K562 (cell line): ENCODE measurements around the gene MAP4K4. TPM values are rescaled to one million over a fixed set of nuclear protein-coding genes. Genes with fewer than 3 reads are reported as not detected.

Experiments
- ATAC-seq: fragments of 200-7000 bp; cut with Tn5 transposase; 3 replicates; pipeline ENCODE4 v1.9.1; 2020; ENCODE audit warnings: moderate library complexity
- BruUV-seq: library from RNA; stranded (reverse); fragments of 400-500 nt; replicated peaks from 2 replicates; lab custom pipeline; 2021; lab: Mats Ljungman, UMichigan
- CTCF ChIA-PET: fragments of 300-600 bp; formaldehyde crosslinking; extraction: SDS; loops from one replicate; lab custom pipeline; 2021; ENCODE audit warnings: low intra/inter-chr PET ratio; lab: Yijun Ruan, JAX
- POLR2A ChIA-PET: fragments of 300-600, 350-650 bp; sonication (Branson Sonifier 250); formaldehyde crosslinking; extraction: SDS; loops from one replicate; lab custom pipeline; 2021; ENCODE audit warnings: antibody characterized with exemption, inconsistent platforms; lab: Yijun Ruan, JAX
- DNase-seq, 4 experiments: peaks; one replicate each; pipeline versions ENCODE4 v3.0.0 to v3.0.0-alpha.2; 2011 to 2018; ENCODE audit warnings: low spot score in 3 of 4, mixed read lengths in 3 of 4; ENCODE audit errors: extremely low read depth in 1 of 4
- FAIRE-seq: peaks from 2 replicates; lab custom pipeline; 2011; peaks lifted over from hg19 to GRCh38; lab: Jason Lieb, UNC
- H2AFZ ChIP-seq: 2 replicates; pipeline ENCODE4 v1.6.0; 2011; ENCODE audit warnings: low read depth, low read length, control low read depth, inconsistent platforms
- H3K27ac ChIP-seq: fragments of 200-600 bp; 3 replicates; pipeline ENCODE4 v1.8.0; 2011; ENCODE audit warnings: low read depth, mild to moderate bottlenecking, control low read depth, inconsistent platforms, low read length, moderate library complexity, mixed read lengths; ENCODE audit errors: extremely low read depth
- H3K27me3 ChIP-seq, 2 experiments: fragments of 300-600 bp in 1 of 2; 2 replicates in 1 of 2; 3 replicates in 1 of 2; pipeline versions ENCODE4 v1.6.0 to v1.8.0; 2011; ENCODE audit warnings: inconsistent platforms in 2 of 2, low read length in 2 of 2, mild to moderate bottlenecking in 1 of 2, mixed read lengths in 1 of 2, moderate library complexity in 1 of 2; ENCODE audit not compliant: control insufficient read depth in 2 of 2, insufficient read depth in 2 of 2
- H3K36me3 ChIP-seq: fragments of 300-600 bp; 3 replicates; pipeline ENCODE4 v1.8.0; 2011; ENCODE audit warnings: mild to moderate bottlenecking, low read length, inconsistent platforms; ENCODE audit not compliant: control insufficient read depth, insufficient read depth
- H3K4me1 ChIP-seq, 2 experiments: fragments of 200-600 bp in 1 of 2; replicated peaks in 1 of 2; 2 replicates in 1 of 2; 3 replicates in 1 of 2; pipeline versions ENCODE4 v1.5.1 to v1.8.0; 2011; ENCODE audit warnings: inconsistent platforms in 2 of 2, low read length in 2 of 2, mild to moderate bottlenecking in 1 of 2, mixed read lengths in 1 of 2, moderate library complexity in 1 of 2; ENCODE audit not compliant: control insufficient read depth in 2 of 2, insufficient read depth in 2 of 2
- H3K4me2 ChIP-seq: 2 replicates; pipeline ENCODE4 v1.6.1; 2011; ENCODE audit warnings: low read length, control low read depth, inconsistent platforms, mixed read lengths; ENCODE audit not compliant: insufficient read depth
- H3K4me3 ChIP-seq: fragments of 200-600 bp; sonication (generic), shearing (Covaris generic); 2 replicates; pipeline ENCODE4 v1.5.1; 2016; ENCODE audit warnings: control low read depth, inconsistent platforms
- H3K79me2 ChIP-seq: fragments of 200-600 bp; 3 replicates; pipeline ENCODE4 v1.8.0; 2011; ENCODE audit warnings: low read length, inconsistent platforms; ENCODE audit not compliant: control insufficient read depth, insufficient read depth
- H3K9ac ChIP-seq, 2 experiments: 2 replicates each; pipeline versions ENCODE4 v1.6.0 to v1.6.1; 2011; ENCODE audit warnings: low read depth in 2 of 2, low read length in 2 of 2, control low read depth in 1 of 2, inconsistent platforms in 1 of 2, mild to moderate bottlenecking in 1 of 2, mixed read lengths in 1 of 2; ENCODE audit not compliant: insufficient read depth in 1 of 2
- H3K9me1 ChIP-seq: one replicate; pipeline ENCODE4 v1.6.0; 2011; ENCODE audit warnings: inconsistent platforms, mild to moderate bottlenecking, low read length, moderate library complexity; ENCODE audit not compliant: control insufficient read depth, insufficient read depth
- H3K9me3 ChIP-seq: replicated peaks from 2 replicates; pipeline ENCODE4 v1.5.1; 2011; ENCODE audit warnings: low read depth, low read length, inconsistent platforms; ENCODE audit not compliant: control insufficient read depth, insufficient read depth
- H4K20me1 ChIP-seq: replicated peaks from 2 replicates; pipeline ENCODE4 v1.6.1; 2011; ENCODE audit warnings: low read length, inconsistent platforms, mixed read lengths; ENCODE audit not compliant: control insufficient read depth, insufficient read depth
- RREB1 ChIP-seq: fragments of 250-450 bp; sonication (Bioruptor Pico); IDR thresholded peaks from 2 replicates; pipeline ENCODE4 v1.4.0; 2020
- TBL1XR1 ChIP-seq, 2 experiments: IDR thresholded peaks; 2 replicates each; pipeline ENCODE4 v1.6.1; 2012; ENCODE audit warnings: improper control_type of control experiment in 2 of 2, low read length in 2 of 2, mild to moderate bottlenecking in 1 of 2
- ZBTB8A ChIP-seq: fragments of 450-650 bp; IDR thresholded peaks from 2 replicates; pipeline ENCODE4 v1.6.1; 2018; ENCODE audit warnings: mild to moderate bottlenecking, moderate library complexity; ENCODE audit not compliant: partially characterized antibody
- ZNF830 ChIP-seq: fragments of 250-450 bp; sonication (Bioruptor Pico); IDR thresholded peaks from 2 replicates; pipeline ENCODE4 v1.5.0; 2021; ENCODE audit warnings: mild to moderate bottlenecking
- WGBS: fragments of 100-300 bp; shearing (Covaris generic); methylation state at CpG from one replicate; pipeline ENCODE4 v1.1.6; 2016; ENCODE audit warnings: low coverage, mixed read lengths; ENCODE audit not compliant: insufficient coverage; ENCODE audit errors: missing lambda C conversion rate; 5-methylcytosine and 5-hydroxymethylcytosine counted together
- in situ Hi-C: fragments of 300-500 bp; cut with MboI; formaldehyde crosslinking; loops from 4 replicates; pipeline ENCODE4 v1.15.0; 2018; ENCODE audit warnings: inconsistent platforms, mixed read lengths
- intact Hi-C: fragments of 100-400 bp; cut with micrococcal nuclease; formaldehyde crosslinking; loops from 2 replicates; pipeline ENCODE4 v1.14.2; 2022
- polyA plus RNA-seq, 8 experiments: library from polyadenylated mRNA; depleted of rRNA in 4 of 8; stranded (reverse) in 5 of 8; unstranded in 3 of 8; fragments of >200 nt; fragmentation: Nextera tagmentation in 2 of 8; fragmentation: Illumina TruSeq in 1 of 8; extraction: Ambion mirVana in 2 of 8; extraction: Trizol in 1 of 8; gene quantifications; 2 replicates each; pipeline versions ENCODE4 v1.2.1 to v1.2.3, GENCODE V29; 2011 to 2014; ENCODE audit warnings: inconsistent platforms in 1 of 8, missing spikeins in 1 of 8
- total RNA-seq, 7 experiments: library from RNA; depleted of rRNA in 6 of 7; stranded (reverse); fragments of >200 nt in 6 of 7; fragmentation: Illumina TruSeq in 2 of 7; extraction: Trizol in 2 of 7; gene quantifications; 2 replicates each; pipeline versions ENCODE4 v1.2.1 to v1.2.3, GENCODE V29; 2011 to 2021; ENCODE audit warnings: low replicate concordance in 1 of 7
- TF ChIP-seq, protein P1 (sequence below): fragments of 450-650 bp; formaldehyde crosslinking; IDR thresholded peaks from 2 replicates; pipeline ENCODE4 v1.4.0; 2020; ENCODE audit warnings: mild to moderate bottlenecking, moderate library complexity
- TF ChIP-seq, protein P2 (sequence below): sonication (generic); formaldehyde crosslinking; IDR thresholded peaks from 2 replicates; pipeline ENCODE4 v1.8.0; 2022; ENCODE audit warnings: mild to moderate bottlenecking, low read depth, missing genetic modification reagents

MAP4K4 gene
- total and polyA plus RNA-seq, 9 of the 15 experiments (the other 6 are each of a cell fraction or from before 2014, with no cell fraction given) = 7.6 to 76.4 (median 50.6) TPM

- TF ChIP-seq, protein P1, sequence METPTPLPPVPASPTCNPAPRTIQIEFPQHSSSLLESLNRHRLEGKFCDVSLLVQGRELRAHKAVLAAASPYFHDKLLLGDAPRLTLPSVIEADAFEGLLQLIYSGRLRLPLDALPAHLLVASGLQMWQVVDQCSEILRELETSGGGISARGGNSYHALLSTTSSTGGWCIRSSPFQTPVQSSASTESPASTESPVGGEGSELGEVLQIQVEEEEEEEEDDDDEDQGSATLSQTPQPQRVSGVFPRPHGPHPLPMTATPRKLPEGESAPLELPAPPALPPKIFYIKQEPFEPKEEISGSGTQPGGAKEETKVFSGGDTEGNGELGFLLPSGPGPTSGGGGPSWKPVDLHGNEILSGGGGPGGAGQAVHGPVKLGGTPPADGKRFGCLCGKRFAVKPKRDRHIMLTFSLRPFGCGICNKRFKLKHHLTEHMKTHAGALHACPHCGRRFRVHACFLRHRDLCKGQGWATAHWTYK (CRISPR knock-in tag) = no peak
- TF ChIP-seq, protein P2, sequence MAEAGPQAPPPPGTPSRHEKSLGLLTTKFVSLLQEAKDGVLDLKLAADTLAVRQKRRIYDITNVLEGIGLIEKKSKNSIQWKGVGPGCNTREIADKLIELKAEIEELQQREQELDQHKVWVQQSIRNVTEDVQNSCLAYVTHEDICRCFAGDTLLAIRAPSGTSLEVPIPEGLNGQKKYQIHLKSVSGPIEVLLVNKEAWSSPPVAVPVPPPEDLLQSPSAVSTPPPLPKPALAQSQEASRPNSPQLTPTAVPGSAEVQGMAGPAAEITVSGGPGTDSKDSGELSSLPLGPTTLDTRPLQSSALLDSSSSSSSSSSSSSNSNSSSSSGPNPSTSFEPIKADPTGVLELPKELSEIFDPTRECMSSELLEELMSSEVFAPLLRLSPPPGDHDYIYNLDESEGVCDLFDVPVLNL (CRISPR knock-in tag) = no peak
These were observed 56.4 kb downstream of the MAP4K4 start (continued) for GRCh38 chr2:101753720-101754490.

- Histone ChIP-seq H4K20me1 (peaks cover 6% of the 10 kb centered on the region), H3K9me3 (no peaks in the 10 kb centered on the region; the same call in 1 of the 2 replicates), H3K79me2 (peaks cover 58% of the 10 kb centered on the region), H3K9me1 (no peaks in the 10 kb centered on the region), H3K4me3 (no peak overlapping the region), H3K4me1 (peaks cover 5 to 10% of the 10 kb centered on the region in 2 experiments; a peak in 4 of 5 replicates), H2AFZ (no peak overlapping the region), H3K36me3 (no peaks in the 10 kb centered on the region), H3K27ac (no peak overlapping the region), H3K9ac (no peak overlapping the region), H3K4me2 (no peak overlapping the region), H3K27me3 (no peaks in the 10 kb centered on the region)
- ChIA-PET POLR2A (interaction anchor here (0.7 kb wide), 1 partner anchor 88 kb away, joined by 4 read pairs; no protein-coding TSS in a partner anchor), CTCF (no interaction called here)
- ATAC-seq = no peak
- intact Hi-C loops (loop anchor here (5.0 kb wide), 1 partner anchor 47 kb away; no protein-coding TSS in a partner anchor), in situ Hi-C loops (no loop called here)
- no peak for TF ChIP-seq TBL1XR1 (IDR thresholded peaks at IDR 0.05; ENCODE audit: low read length in 2 of 2)
- no peak for TF ChIP-seq RREB1 (CRISPR knock-in tag)
- no peak for TF ChIP-seq ZNF830 (CRISPR knock-in tag)
- no peak for TF ChIP-seq ZBTB8A
- 85% methylated on average over 2 of the region's 2 CpGs for WGBS
- BruUV-seq = no TSS peak
- no peak for FAIRE-seq
- DNase-seq = no peak
These were observed 57.1 kb downstream of the MAP4K4 start for GRCh38 chr2:101754618-101755017.
